HepG2 (cell line): ENCODE results near the gene PWP2.

ENCODE experiments used
- ESRRA ChIP-seq: sonication (generic); formaldehyde crosslinking; IDR thresholded peaks from 2 replicates; pipeline ENCODE4 v1.5.1; 2020; ENCODE audit warnings: mild to moderate bottlenecking, low read depth, missing genetic modification reagents
- EZH2 ChIP-seq: conservative IDR thresholded peaks from 2 replicates; pipeline ENCODE4 v1.6.1; 2012; ENCODE audit warnings: mild to moderate bottlenecking, low read depth, low read length, moderate library complexity
- GLI4 ChIP-seq: sonication (generic); formaldehyde crosslinking; IDR thresholded peaks from 2 replicates; pipeline ENCODE4 v1.5.1; 2020; ENCODE audit warnings: missing genetic modification reagents, mild to moderate bottlenecking, moderate library complexity, borderline replicate concordance
- JUN ChIP-seq: sonication (generic); formaldehyde crosslinking; IDR thresholded peaks from 2 replicates; pipeline ENCODE4 v1.4.0; 2020; ENCODE audit warnings: mild to moderate bottlenecking, missing genetic modification reagents
- NBN ChIP-seq: fragments of 450-650 bp; conservative IDR thresholded peaks from 2 replicates; pipeline ENCODE4 v1.6.1; 2017
- NFIC ChIP-seq: IDR thresholded peaks from 2 replicates; pipeline ENCODE4 v1.6.1; 2012; ENCODE audit warnings: mild to moderate bottlenecking, low read length, inconsistent platforms
- POLR2AphosphoS5 ChIP-seq: IDR thresholded peaks from 2 replicates; pipeline ENCODE4 v1.6.1; 2012; ENCODE audit warnings: low read depth, low read length
- ZNF720 ChIP-seq: sonication (generic); formaldehyde crosslinking; IDR thresholded peaks from 2 replicates; pipeline ENCODE4 v1.4.0; 2020; ENCODE audit warnings: missing genetic modification reagents
- TF ChIP-seq, protein P1 (sequence below): sonication (generic); formaldehyde crosslinking; IDR thresholded peaks from 2 replicates; pipeline ENCODE4 v1.5.0; 2020; ENCODE audit warnings: mild to moderate bottlenecking, missing genetic modification reagents, moderate library complexity
- TF ChIP-seq, protein P2 (sequence below), 2 experiments: fragments of 450-650 bp in 1 of 2; sonication (generic) in 1 of 2; formaldehyde crosslinking; IDR thresholded peaks; 2 replicates each; pipeline versions ENCODE4 v1.5.0 to v1.8.0; 2020 to 2022; ENCODE audit warnings: mild to moderate bottlenecking in 1 of 2, missing genetic modification reagents in 1 of 2
- TF ChIP-seq, protein P3 (sequence below): sonication (generic); formaldehyde crosslinking; IDR thresholded peaks from 2 replicates; pipeline ENCODE4 v1.5.1; 2020; ENCODE audit warnings: missing genetic modification reagents, mild to moderate bottlenecking, borderline replicate concordance

DNA sequence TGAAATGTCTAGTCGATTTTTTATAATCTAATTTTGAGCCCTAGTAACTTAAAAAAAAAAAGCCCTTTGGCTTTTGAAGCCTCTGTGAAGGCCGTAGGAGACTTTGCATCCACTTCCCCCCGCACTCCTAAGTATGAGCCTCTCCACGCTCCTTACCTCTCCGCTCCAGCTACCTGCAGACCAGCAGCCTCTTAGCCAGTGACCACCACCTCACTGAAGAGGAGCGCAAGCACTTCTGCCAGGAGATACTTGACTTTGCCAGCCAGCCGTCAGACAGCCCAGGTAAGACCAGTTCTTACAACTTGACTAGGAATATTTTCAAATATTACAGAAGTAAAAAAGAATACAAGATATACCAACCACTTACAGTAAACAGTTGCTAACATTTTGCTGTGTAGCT, 27.4 kb upstream of the PWP2 start:
- TF ChIP-seq JUN (CRISPR knock-in tag) = no peak
- TF ChIP-seq ESRRA (CRISPR knock-in tag) = no peak
- TF ChIP-seq, protein P1, sequence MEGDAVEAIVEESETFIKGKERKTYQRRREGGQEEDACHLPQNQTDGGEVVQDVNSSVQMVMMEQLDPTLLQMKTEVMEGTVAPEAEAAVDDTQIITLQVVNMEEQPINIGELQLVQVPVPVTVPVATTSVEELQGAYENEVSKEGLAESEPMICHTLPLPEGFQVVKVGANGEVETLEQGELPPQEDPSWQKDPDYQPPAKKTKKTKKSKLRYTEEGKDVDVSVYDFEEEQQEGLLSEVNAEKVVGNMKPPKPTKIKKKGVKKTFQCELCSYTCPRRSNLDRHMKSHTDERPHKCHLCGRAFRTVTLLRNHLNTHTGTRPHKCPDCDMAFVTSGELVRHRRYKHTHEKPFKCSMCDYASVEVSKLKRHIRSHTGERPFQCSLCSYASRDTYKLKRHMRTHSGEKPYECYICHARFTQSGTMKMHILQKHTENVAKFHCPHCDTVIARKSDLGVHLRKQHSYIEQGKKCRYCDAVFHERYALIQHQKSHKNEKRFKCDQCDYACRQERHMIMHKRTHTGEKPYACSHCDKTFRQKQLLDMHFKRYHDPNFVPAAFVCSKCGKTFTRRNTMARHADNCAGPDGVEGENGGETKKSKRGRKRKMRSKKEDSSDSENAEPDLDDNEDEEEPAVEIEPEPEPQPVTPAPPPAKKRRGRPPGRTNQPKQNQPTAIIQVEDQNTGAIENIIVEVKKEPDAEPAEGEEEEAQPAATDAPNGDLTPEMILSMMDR (CRISPR knock-in tag) = no peak
- TF ChIP-seq POLR2AphosphoS5 = no peak
- TF ChIP-seq EZH2 = no peak
- no peak for TF ChIP-seq GLI4 (CRISPR knock-in tag)
- no peak for TF ChIP-seq ZNF720 (CRISPR knock-in tag)
- TF ChIP-seq, protein P2, sequence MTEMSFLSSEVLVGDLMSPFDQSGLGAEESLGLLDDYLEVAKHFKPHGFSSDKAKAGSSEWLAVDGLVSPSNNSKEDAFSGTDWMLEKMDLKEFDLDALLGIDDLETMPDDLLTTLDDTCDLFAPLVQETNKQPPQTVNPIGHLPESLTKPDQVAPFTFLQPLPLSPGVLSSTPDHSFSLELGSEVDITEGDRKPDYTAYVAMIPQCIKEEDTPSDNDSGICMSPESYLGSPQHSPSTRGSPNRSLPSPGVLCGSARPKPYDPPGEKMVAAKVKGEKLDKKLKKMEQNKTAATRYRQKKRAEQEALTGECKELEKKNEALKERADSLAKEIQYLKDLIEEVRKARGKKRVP (CRISPR knock-in tag; IDR thresholded peaks at IDR 0.05) = no peak
- no peak for TF ChIP-seq NFIC
- TF ChIP-seq, protein P3, sequence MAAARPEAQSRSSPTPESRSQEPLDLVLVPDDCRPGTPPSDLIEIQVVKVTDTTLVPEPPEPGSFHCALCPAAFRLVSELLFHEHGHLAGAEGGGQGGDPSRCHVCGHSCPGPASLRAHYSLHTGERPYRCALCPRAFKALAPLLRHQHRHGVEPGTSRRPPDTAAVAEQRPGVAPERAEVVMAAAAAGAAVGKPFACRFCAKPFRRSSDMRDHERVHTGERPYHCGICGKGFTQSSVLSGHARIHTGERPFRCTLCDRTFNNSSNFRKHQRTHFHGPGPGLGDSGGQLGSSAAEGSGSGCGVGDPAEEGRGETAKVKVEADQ = no peak
- no peak for TF ChIP-seq NBN
